ENCODE measurements around the gene ZSCAN20.

- no peak for TF ChIP-seq CTCF (IDR thresholded peaks at IDR 0.05; ENCODE audit: low read depth, low read length, missing input control)
- TF ChIP-seq ATF3 (IDR thresholded peaks at IDR 0.05): no peak
- TF ChIP-seq MAX (IDR thresholded peaks at IDR 0.05): no peak
- TF ChIP-seq ZBTB33 (IDR thresholded peaks at IDR 0.05): no peak
- TF ChIP-seq SP1 (IDR thresholded peaks at IDR 0.05): no peak
- TF ChIP-seq RXRA (IDR thresholded peaks at IDR 0.05): no peak
- no peak for TF ChIP-seq RAD21 (IDR thresholded peaks at IDR 0.05)
- no peak for TF ChIP-seq EGR1 (IDR thresholded peaks at IDR 0.05; ENCODE audit: low read depth in 2 of 2)
- no peak for TF ChIP-seq TAF1 (conservative IDR thresholded peaks at IDR 0.05)
- TF ChIP-seq FOXA2 (IDR thresholded peaks at IDR 0.05): no peak
- no peak for TF ChIP-seq REST (IDR thresholded peaks at IDR 0.05)
Measured at GRCh38 chr1:33512226-33513011, 40.0 kb downstream of the ZSCAN20 start.

Data from liver (tissue), 3 donors.